HEK293 (cell line): ENCODE results near the gene PELI3.

ENCODE experiments used
- GLIS1 ChIP-seq: fragments of 450-650 bp; formaldehyde crosslinking; IDR thresholded peaks from 2 replicates; pipeline ENCODE4 v1.5.1; 2016; ENCODE audit warnings: missing biosample characterization, missing genetic modification characterization
- IKZF3 ChIP-seq: fragments of 450-650 bp; IDR thresholded peaks from 2 replicates; pipeline ENCODE4 v1.5.0; 2018; ENCODE audit warnings: missing biosample characterization, mild to moderate bottlenecking, missing genetic modification characterization, moderate library complexity
- PRDM6 ChIP-seq: fragments of 450-650 bp; formaldehyde crosslinking; IDR thresholded peaks from 2 replicates; pipeline ENCODE4 v1.5.1; 2017; ENCODE audit warnings: missing biosample characterization, missing genetic modification characterization
- TRIM28 ChIP-seq: IDR thresholded peaks from 2 replicates; pipeline ENCODE4 v1.6.1; 2011; ENCODE audit warnings: low read length, control low read depth, borderline replicate concordance
- ZBTB48 ChIP-seq: fragments of 450-650 bp; formaldehyde crosslinking; IDR thresholded peaks from 2 replicates; pipeline ENCODE4 v1.5.1; 2016; ENCODE audit warnings: missing biosample characterization, missing genetic modification characterization
- ZNF10 ChIP-seq: fragments of 450-650 bp; formaldehyde crosslinking; IDR thresholded peaks from 2 replicates; pipeline ENCODE4 v1.5.1; 2017; ENCODE audit warnings: missing biosample characterization, missing genetic modification characterization
- ZNF248 ChIP-seq: fragments of 450-650 bp; formaldehyde crosslinking; IDR thresholded peaks from 2 replicates; pipeline ENCODE4 v1.5.1; 2017; ENCODE audit warnings: missing biosample characterization, missing genetic modification characterization
- ZNF350 ChIP-seq: fragments of 450-650 bp; formaldehyde crosslinking; IDR thresholded peaks from 2 replicates; pipeline ENCODE4 v1.5.0; 2017; ENCODE audit warnings: missing biosample characterization, mild to moderate bottlenecking, missing genetic modification characterization
- ZNF404 ChIP-seq: fragments of 450-650 bp; formaldehyde crosslinking; IDR thresholded peaks from 2 replicates; pipeline ENCODE4 v1.5.1; 2017; ENCODE audit warnings: missing biosample characterization, missing genetic modification characterization
- ZNF433 ChIP-seq: fragments of 450-650 bp; formaldehyde crosslinking; IDR thresholded peaks from 2 replicates; pipeline ENCODE4 v1.5.1; 2016; ENCODE audit warnings: missing biosample characterization, missing genetic modification characterization, low read depth
- ZNF544 ChIP-seq: fragments of 450-650 bp; formaldehyde crosslinking; IDR thresholded peaks from 2 replicates; pipeline ENCODE4 v1.5.0; 2017; ENCODE audit warnings: missing biosample characterization, missing genetic modification characterization
- ZNF558 ChIP-seq: fragments of 450-650 bp; formaldehyde crosslinking; IDR thresholded peaks from 2 replicates; pipeline ENCODE4 v1.5.1; 2016; ENCODE audit warnings: missing biosample characterization, missing genetic modification characterization
- ZNF600 ChIP-seq: fragments of 450-650 bp; formaldehyde crosslinking; IDR thresholded peaks from 2 replicates; pipeline ENCODE4 v1.5.1; 2016; ENCODE audit warnings: missing biosample characterization, missing genetic modification characterization
- ZNF701 ChIP-seq: fragments of 450-650 bp; formaldehyde crosslinking; IDR thresholded peaks from 2 replicates; pipeline ENCODE4 v1.5.1; 2016; ENCODE audit warnings: missing biosample characterization, missing genetic modification characterization
- ZSCAN30 ChIP-seq: fragments of 450-650 bp; IDR thresholded peaks from 2 replicates; pipeline ENCODE4 v1.5.1; 2018; ENCODE audit warnings: missing biosample characterization, mild to moderate bottlenecking, missing genetic modification characterization, moderate library complexity
- TF ChIP-seq, protein P1 (sequence below): fragments of 450-650 bp; formaldehyde crosslinking; IDR thresholded peaks from 2 replicates; pipeline ENCODE4 v1.5.1; 2017; ENCODE audit warnings: missing biosample characterization, missing genetic modification characterization
- TF ChIP-seq, protein P2 (sequence below): fragments of 450-650 bp; formaldehyde crosslinking; IDR thresholded peaks from 2 replicates; pipeline ENCODE4 v1.5.1; 2016; ENCODE audit warnings: missing biosample characterization, missing genetic modification characterization, borderline replicate concordance
- TF ChIP-seq, protein P3 (sequence below): fragments of 450-650 bp; IDR thresholded peaks from 2 replicates; pipeline ENCODE4 v1.5.1; 2018; ENCODE audit warnings: missing biosample characterization, missing genetic modification characterization
- TF ChIP-seq, protein P4 (sequence below): fragments of 450-650 bp; formaldehyde crosslinking; IDR thresholded peaks from 2 replicates; pipeline ENCODE4 v1.5.1; 2016; ENCODE audit warnings: missing biosample characterization, missing genetic modification characterization
- TF ChIP-seq, protein P5 (sequence below): fragments of 450-650 bp; formaldehyde crosslinking; IDR thresholded peaks from 2 replicates; pipeline ENCODE4 v1.5.0; 2017; ENCODE audit warnings: missing biosample characterization, missing genetic modification characterization, borderline replicate concordance

PELI3 gene

GRCh38 chr11:66421492-66422205, 45.1 kb upstream of the PELI3 start (continued):
- TF ChIP-seq, protein P1, sequence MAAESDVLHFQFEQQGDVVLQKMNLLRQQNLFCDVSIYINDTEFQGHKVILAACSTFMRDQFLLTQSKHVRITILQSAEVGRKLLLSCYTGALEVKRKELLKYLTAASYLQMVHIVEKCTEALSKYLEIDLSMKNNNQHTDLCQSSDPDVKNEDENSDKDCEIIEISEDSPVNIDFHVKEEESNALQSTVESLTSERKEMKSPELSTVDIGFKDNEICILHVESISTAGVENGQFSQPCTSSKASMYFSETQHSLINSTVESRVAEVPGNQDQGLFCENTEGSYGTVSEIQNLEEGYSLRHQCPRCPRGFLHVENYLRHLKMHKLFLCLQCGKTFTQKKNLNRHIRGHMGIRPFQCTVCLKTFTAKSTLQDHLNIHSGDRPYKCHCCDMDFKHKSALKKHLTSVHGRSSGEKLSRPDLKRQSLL (tag by site-specific recombination), result peak; percentile 61
- TF ChIP-seq ZNF350 (tag by site-specific recombination) (no peak), ZSCAN30 (tag by site-specific recombination) (peak; percentile 95), ZNF558 (tag by site-specific recombination) (peak; percentile 44; the same call in 1 of the 2 replicates), ZNF10 (tag by site-specific recombination) (no peak), TRIM28 (no peak), ZNF600 (peak; percentile 74), ZNF701 (tag by site-specific recombination) (no peak), IKZF3 (tag by site-specific recombination) (peak; percentile 83), ZNF404 (tag by site-specific recombination) (no peak), ZBTB48 (tag by site-specific recombination) (peak; percentile 63; the same call in 1 of the 2 replicates), PRDM6 (tag by site-specific recombination) (no peak), ZNF433 (tag by site-specific recombination) (no peak), GLIS1 (peak; percentile 71), ZNF544 (tag by site-specific recombination) (no peak), ZNF248 (tag by site-specific recombination) (no peak)
- TF ChIP-seq, protein P2, sequence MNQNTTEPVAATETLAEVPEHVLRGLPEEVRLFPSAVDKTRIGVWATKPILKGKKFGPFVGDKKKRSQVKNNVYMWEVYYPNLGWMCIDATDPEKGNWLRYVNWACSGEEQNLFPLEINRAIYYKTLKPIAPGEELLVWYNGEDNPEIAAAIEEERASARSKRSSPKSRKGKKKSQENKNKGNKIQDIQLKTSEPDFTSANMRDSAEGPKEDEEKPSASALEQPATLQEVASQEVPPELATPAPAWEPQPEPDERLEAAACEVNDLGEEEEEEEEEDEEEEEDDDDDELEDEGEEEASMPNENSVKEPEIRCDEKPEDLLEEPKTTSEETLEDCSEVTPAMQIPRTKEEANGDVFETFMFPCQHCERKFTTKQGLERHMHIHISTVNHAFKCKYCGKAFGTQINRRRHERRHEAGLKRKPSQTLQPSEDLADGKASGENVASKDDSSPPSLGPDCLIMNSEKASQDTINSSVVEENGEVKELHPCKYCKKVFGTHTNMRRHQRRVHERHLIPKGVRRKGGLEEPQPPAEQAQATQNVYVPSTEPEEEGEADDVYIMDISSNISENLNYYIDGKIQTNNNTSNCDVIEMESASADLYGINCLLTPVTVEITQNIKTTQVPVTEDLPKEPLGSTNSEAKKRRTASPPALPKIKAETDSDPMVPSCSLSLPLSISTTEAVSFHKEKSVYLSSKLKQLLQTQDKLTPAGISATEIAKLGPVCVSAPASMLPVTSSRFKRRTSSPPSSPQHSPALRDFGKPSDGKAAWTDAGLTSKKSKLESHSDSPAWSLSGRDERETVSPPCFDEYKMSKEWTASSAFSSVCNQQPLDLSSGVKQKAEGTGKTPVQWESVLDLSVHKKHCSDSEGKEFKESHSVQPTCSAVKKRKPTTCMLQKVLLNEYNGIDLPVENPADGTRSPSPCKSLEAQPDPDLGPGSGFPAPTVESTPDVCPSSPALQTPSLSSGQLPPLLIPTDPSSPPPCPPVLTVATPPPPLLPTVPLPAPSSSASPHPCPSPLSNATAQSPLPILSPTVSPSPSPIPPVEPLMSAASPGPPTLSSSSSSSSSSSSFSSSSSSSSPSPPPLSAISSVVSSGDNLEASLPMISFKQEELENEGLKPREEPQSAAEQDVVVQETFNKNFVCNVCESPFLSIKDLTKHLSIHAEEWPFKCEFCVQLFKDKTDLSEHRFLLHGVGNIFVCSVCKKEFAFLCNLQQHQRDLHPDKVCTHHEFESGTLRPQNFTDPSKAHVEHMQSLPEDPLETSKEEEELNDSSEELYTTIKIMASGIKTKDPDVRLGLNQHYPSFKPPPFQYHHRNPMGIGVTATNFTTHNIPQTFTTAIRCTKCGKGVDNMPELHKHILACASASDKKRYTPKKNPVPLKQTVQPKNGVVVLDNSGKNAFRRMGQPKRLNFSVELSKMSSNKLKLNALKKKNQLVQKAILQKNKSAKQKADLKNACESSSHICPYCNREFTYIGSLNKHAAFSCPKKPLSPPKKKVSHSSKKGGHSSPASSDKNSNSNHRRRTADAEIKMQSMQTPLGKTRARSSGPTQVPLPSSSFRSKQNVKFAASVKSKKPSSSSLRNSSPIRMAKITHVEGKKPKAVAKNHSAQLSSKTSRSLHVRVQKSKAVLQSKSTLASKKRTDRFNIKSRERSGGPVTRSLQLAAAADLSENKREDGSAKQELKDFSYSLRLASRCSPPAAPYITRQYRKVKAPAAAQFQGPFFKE (tag by site-specific recombination), result no peak
- TF ChIP-seq, protein P3, sequence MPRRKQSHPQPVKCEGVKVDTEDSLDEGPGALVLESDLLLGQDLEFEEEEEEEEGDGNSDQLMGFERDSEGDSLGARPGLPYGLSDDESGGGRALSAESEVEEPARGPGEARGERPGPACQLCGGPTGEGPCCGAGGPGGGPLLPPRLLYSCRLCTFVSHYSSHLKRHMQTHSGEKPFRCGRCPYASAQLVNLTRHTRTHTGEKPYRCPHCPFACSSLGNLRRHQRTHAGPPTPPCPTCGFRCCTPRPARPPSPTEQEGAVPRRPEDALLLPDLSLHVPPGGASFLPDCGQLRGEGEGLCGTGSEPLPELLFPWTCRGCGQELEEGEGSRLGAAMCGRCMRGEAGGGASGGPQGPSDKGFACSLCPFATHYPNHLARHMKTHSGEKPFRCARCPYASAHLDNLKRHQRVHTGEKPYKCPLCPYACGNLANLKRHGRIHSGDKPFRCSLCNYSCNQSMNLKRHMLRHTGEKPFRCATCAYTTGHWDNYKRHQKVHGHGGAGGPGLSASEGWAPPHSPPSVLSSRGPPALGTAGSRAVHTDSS, result 0 out of 2 replicates have a peak, but pooled peaks have one; percentile 27
- TF ChIP-seq, protein P4, sequence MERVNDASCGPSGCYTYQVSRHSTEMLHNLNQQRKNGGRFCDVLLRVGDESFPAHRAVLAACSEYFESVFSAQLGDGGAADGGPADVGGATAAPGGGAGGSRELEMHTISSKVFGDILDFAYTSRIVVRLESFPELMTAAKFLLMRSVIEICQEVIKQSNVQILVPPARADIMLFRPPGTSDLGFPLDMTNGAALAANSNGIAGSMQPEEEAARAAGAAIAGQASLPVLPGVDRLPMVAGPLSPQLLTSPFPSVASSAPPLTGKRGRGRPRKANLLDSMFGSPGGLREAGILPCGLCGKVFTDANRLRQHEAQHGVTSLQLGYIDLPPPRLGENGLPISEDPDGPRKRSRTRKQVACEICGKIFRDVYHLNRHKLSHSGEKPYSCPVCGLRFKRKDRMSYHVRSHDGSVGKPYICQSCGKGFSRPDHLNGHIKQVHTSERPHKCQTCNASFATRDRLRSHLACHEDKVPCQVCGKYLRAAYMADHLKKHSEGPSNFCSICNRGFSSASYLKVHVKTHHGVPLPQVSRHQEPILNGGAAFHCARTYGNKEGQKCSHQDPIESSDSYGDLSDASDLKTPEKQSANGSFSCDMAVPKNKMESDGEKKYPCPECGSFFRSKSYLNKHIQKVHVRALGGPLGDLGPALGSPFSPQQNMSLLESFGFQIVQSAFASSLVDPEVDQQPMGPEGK (tag by site-specific recombination), result 0 out of 2 replicates have a peak, but pooled peaks have one; percentile 25
- TF ChIP-seq, protein P5, sequence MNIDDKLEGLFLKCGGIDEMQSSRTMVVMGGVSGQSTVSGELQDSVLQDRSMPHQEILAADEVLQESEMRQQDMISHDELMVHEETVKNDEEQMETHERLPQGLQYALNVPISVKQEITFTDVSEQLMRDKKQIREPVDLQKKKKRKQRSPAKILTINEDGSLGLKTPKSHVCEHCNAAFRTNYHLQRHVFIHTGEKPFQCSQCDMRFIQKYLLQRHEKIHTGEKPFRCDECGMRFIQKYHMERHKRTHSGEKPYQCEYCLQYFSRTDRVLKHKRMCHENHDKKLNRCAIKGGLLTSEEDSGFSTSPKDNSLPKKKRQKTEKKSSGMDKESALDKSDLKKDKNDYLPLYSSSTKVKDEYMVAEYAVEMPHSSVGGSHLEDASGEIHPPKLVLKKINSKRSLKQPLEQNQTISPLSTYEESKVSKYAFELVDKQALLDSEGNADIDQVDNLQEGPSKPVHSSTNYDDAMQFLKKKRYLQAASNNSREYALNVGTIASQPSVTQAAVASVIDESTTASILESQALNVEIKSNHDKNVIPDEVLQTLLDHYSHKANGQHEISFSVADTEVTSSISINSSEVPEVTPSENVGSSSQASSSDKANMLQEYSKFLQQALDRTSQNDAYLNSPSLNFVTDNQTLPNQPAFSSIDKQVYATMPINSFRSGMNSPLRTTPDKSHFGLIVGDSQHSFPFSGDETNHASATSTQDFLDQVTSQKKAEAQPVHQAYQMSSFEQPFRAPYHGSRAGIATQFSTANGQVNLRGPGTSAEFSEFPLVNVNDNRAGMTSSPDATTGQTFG (tag by site-specific recombination), result no peak
